Ammon's horn (tissue), 1 donor: ENCODE data around the gene ISYNA1.

ENCODE experiments used
- DNase-seq: peaks from one replicate; pipeline ENCODE4 v3.0.0-alpha.2; 2016; ENCODE audit warnings: low spot score

Gene ISYNA1

DNA sequence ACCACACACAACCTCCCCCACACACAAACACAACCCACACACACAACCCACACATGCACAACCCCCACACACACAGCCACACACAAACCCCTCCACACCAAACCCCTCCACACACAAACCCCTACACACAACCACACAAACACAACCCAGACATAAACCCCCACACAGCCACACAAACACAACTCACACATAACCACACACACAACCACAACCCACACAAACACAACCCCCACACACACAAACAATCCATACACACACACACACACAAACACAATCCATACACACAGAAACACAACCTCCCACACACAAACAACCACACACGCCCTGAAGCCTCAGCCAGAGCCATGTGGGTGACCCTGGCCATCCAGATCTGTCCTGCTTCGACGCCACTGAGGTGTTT is 30.0 kb upstream of the ISYNA1 start:
- DNase-seq: no peak

DNA sequence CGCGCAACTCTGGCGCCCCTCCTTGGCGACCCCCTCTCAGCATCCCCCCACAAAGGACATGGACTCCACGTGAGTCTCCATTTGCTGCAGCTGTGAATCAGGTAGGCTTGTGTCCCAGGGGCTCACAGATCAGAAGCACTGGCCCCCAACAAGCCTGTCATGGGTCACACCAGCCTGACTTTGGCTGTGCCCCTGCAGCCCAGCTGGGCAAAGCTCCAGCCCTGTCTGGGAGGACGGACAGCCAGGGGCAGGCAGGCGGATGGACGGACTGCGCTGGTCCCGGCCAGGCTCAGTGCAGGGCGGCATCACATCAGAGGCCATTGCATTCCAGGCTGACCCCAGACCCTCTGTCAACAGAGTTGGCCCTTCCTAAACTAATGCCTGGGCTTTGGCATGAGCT is 28.4 kb upstream of the ISYNA1 start:
- no peak for DNase-seq

DNA sequence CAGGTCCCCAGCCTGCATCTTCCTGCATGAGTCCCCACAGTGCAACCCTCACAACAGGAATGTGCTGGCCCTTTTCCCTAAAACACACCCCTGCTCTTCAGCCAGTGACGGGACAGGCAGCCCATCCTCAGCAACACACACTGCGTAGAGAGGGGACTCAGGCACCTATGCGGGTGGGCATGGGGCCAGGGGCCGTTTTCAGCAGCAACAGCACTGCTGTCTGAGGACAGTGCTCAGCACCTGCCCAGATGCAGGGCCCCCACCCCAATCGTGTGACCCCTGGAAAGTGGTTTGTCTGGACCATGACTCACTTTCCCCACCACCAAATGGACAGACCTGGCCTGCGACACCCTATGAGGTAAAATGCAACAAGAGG is 28.0 kb upstream of the ISYNA1 start:
- DNase-seq: no peak

DNA sequence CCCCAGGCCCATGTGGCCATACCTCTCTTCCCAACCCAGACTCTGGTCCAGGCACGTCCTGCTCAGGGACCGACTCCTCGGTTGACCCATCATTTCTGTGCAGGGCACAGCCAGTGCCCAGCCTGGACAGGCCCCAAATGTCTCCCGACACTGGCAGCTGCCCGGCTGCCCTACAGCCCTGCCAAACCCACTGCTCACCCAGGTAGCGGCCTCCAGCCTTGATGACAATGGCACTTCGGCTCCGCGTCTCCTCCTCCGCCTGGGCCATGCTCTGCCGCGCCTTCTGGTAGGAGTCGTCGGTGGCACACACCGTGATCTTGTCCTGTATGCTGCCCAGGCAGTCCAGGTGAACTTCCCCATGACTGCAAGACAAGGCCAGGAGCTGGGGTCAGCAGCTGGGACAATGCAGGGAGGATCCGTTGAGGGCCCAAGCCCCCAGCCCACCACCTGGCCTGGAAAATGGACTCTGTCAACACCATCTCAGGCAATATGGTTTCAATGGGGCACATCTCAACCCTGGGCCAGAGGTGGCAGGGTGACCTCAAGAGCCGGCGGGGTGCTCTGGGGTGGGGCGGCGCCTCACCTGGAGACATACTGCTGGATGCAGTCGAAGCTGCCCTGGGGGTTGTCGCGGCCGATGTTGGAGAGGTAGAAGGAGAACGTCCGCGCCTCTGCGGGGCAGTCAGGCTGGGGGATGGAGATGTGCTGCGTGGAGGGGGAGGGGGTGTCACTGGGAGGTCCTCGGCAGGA is 27.5 kb upstream of the ISYNA1 start:
- no peak for DNase-seq

DNA sequence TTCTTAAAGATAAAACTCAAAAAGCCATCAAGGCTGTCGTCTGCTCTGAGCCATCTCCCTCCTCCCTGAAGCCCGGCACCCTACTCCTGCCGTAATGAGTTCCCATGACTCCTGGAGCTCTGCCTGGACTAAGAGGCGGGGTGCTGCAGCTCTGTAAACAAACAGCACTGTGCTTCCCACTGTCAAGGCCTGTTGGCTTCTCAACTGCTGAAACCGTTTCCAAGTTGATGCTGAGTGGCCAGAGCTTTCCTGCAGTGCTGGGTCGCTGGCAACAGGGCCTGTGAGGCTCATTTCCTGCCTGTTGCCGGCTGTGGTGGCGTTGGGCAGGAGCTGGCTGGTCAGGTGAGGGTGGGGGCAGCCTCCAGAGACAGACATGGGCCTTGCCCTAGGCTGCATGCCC is 26.7 kb upstream of the ISYNA1 start:
- peak; percentile 96 for DNase-seq

DNA sequence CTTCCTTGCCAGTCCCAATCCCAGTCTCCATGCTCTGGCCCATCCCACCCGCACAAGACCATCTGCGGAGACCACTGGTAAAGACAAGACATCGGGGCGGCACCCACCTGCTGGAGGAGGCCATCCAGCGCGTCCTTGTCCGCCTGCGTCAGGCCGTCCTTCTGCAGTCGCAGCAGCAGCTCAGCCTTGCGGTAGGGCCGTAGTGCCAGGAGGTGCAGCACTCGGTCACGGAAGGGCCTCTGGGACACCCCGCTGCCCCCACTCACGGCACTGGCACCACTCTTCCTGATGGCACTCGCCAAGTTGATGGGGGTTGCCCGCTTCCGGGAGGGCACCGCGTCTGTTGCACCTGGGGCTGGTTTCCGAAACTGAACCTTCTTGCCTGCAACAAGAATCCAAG is 23.5 kb upstream of the ISYNA1 start:
- no peak for DNase-seq

DNA sequence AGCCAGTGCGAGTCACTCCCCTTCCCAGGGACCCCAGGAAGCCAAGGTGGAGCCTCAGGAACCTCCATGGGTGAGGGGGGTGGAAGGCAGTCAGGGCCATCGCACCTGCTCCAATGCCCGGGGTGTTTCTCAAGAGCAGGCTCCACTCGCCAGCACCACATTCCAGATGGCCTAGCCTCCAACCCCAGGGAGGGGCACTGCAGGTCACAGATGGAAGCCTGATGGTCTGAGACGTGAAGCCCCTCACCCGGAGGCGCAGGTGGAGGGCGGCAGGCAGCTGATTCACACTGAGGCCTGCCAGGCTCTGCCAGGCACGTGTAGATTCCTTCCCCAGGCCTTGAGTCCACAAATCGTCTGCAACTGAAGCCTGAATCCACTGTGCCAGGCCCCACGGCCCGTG is 23.0 kb upstream of the ISYNA1 start:
- no peak for DNase-seq

DNA sequence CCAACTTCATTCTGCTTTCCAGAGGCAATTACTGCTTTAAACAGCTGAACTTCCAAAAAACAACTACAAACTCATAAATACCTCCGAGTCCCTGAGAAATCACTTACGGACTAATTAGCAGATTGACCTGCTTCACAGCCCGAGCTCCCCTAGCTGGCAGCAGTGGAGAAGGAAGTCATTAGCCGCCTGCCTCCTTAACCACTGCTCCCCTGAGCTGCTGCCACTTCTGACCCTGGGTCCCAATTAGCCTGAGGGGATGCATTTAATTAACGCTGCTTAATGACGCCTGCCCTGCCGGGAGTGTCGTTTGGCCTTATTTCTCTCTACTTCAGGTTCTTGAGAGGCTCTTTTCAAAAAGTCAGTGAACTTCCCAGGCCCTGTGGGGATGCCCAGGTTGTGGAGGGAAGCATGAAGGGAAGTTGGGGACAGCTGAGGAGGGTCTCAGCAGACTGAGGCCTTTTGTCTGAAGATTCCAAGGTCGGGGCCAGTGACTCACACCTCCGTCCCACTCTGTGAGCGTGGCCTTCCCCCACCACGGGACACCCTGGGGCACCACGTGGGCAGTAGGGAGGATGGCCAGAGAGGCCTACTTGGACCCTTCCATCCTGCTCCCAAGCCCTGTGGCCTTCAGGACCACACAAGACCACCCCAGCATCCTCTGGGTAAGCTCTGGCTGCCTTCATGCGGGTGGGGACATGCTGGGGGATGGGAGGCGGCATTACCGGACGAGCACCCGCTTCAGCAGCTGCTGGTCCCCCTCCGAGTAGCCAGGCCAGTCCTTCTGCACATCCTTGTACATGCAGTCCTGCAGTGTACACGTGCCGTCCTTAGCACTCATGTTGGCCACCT is 19.8 kb upstream of the ISYNA1 start:
- no peak for DNase-seq

DNA sequence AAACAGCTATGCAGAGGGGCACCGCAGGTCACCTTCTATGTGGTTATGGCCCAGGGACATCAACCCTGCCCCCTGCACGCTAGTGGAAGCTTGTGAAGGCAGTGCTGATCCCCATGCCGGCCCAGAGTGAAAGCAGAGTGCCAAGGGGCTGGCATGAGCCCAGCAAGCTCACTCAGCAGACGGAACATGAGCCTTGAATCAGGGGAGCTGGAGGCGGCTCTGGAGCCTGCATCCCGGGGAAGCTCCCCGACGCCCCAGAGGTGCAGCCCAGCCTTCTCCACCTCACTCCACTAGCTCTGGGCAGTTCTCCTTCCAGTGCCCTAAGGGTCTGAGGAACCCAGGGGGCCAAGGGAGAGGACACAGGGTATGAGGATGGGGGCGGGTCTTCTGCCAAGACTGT is 19.0 kb upstream of the ISYNA1 start:
- DNase-seq: peak; percentile 72

DNA sequence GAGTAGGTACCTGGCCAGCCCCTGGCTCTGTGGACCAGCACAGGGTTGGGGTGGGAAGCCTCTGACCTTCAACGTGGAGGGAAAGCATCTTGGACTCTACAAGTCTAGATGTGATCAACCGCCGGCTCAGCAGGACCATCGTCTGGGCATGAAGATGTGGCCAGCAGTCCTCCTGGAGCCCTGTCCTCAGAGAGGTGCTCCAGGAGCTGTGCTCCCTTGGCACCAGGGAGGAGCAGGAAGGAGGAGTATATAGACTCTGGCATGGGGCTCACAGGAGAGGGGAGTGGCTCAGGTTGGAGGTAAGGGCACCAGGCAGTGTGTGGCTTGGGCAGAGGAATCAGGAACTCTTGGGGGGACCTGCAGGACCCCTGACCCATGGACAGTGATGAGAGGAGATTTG is 18.3 kb upstream of the ISYNA1 start:
- DNase-seq: no peak

DNA sequence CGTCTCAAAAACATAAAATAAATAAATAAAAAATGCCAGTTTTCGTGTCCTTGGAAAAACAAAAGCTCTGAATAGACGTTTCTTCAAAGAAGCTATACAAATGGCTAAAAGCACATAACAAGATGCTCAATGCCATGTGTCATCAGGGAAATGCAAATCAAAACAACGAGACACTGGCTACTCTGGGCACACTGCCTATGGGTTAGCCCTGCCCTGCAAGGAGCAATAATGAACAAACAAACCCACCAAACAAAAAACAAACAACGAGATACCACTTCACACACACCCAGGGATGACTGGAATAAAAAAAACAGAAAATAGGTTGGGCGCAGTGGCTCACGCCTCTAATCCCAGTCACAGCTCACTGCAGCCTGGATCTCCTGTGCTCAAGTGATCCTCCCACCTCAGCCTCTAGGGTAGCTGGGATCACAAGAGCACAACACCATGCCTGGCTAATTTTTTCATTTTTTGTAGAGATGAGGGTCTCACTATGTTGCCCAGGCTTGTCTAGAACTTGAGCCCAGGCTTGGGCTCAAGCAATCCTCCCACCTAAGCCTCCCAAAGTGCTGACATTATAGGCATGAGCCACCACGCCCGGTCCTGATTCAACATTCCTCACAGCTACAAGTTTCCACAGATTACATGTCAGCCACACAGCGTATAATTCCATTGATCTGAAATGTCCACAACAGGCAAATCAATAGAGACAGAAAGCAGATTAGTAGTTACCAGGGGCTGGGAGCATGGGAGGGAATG is 15.5 kb upstream of the ISYNA1 start:
- no peak for DNase-seq

DNA sequence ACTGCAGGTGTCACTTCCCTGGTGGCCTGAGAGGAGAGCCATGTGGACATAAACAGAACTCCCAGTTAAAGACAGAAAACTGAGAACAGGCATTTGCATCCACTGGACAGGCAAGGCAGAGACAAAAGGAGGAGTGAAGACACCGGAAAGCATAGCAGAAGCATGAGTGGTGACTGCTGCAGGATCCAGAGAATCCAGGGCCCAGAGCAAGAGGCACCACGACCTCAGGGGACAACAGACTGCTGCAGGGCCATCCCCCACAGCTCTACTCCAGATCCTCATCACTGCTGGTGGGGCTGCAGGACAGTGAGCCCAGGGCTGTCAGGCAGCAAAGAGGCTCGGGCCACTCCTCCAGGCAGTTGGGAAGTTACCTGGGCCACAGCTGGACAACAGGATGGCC is 14.5 kb upstream of the ISYNA1 start:
- no peak for DNase-seq

DNA sequence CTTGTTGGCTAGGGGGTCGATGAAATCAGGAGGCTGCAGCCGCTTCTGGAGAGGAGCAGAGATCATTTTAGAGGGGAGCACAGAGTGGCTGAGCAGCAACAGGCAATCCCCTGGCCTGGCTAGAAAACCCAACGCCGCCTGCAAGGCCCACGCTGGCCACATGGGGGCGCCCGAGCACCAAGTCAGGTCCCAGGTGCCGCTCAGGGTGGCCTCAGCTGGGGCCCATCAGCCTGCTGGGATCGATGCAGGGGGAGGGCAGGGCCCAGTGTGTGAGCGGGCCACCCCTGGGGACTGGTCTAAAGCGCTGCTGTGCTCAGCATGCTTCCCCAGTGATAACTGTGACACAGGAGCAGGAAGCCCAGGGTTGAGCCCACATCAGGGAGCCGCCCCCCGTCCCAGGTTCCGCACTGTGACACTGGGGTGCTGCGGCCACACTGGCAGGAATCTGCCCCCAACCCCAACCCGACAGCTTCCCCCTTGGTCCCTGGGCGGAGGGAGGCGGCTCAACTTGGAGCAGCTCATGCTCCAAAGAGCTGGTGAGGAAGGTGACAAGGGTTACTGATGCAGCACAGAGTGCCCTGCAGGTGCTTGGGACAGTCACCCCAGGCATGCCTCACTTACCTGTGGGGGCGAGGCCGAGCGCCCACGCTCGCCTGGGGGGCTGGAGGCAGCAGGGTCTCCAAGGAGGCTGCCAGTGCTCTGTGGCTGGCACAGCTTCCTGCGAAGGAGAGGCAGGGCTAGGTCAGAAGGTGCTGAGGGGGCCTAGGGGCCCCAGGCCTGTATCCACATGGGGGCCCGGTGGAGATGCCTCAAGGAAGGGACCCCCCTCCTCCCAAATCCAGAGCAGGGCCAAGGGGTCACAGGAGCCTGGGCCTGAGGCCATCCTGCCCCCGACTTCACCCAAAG is 13.3 kb upstream of the ISYNA1 start:
- DNase-seq: peak; percentile 85

DNA sequence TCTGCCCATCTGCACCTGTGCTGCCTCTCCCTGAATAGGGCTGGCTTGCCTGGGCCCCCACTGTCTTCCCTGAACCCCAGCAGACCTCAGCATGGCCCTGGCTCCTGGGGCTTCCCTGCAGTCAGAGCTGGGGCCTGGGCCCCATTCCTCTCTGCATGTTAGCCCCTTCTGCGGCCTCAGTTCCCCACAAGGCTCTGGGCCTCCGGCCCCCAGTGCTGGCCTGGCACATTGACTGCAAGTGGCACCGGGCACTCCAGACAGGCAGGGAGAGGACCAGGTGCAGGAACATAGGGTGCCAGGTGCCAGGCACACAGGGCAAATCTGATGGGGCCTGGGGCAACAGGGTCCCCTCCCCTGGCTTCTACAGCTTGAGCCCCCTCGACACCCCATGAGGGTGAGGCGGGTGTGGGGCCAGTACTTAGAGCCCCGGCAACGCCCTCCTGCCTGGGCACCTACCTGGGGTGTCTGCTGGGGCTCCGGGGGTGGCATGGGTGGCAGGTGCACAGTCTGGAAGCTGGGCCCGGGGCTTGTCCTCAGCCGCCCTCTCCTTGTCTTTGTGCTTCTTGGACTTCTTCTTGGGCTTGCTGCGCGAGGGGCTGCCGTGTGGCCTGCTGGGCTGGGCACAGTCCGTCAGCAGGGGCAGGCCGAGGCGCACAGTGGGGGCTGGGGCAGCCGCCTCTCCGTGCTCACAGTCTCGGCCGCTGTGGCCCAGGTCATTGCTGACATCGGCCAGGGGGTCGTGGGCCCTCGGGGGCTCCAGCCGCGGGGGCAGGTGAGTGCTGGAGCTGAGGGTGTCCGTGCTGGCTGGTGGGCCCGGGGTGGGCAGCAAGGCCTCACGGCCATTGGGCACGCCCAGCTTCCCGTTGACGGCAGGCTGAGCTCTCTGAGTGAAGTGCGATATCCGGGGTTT is 12.3 kb upstream of the ISYNA1 start:
- no peak for DNase-seq

DNA sequence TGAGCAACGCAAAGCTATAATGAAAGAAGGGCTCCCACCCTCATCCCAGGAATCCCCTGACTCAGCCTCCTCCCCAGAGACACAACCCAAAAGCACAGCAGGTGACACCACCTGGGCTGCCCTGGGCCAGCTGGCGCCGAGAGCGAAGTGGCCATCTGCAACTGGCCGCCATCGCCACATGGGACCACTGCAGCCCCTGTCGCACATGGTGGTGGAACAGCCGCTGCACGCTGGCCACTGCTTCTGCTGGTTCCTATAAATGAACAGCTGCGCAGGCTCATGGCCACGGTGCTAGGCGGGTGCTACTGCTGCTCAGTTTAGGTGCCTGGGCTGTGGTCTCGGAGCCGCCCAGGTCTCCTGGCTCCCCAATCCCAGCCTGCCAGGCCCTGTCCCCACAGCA is 11.6 kb upstream of the ISYNA1 start:
- no peak for DNase-seq

DNA sequence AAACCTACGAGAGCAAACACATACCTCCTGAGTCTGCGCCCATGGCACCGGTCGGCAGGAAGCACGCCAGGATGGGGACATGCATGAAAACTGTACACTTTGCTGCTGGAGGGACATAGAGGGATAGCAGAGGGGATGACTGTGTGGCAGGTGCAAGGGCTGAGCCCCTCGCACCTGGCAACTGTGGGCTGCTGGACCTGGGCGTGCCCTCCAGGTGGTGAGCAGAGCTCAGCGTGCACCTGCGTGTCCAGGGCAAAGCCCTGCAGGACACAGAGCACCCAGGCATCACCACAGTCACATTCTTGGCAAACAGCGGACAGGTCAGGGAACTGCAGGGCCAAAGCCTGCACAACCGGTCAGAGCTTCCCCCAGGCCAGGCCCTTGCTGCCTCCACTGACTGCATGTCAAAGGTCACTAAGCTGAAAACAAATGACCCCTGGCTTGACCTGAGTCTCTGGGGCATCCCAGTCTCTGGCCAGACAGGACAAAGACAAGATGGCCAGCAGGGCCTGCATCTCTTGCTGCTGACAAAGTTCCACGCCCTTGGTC is 9.0 kb upstream of the ISYNA1 start:
- no peak for DNase-seq

DNA sequence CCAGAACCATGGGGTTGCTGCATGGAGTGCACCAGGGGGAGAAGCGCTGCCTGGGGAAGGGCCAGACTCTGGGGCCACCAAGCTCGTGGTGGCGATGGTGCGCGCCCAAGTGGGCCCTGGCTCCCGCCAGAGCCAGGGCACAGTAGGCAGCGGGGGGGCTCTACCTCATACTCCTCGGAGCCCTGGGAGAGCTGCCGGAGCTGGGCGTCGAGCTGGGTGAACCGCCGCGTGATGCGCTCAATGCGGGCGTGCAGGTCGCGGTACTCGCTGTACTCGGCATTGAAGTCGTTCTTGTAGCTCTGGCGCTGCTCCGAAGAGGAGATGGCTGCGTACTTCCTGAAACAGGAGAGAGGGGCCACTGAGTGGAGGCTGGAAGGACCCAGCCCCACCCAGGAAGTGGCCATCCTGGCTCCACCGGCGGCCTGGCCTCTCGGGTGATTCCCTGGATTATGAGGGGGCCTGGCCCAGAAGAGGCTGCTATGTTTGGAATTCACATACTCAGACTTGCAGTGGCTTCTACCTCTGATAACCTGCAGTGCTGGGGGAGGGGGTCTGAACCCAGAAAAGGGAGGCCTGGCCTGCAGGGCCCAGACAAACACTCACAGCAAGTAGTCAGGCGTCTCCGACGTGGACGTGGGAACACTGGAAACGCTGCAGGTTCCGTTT is 8.3 kb upstream of the ISYNA1 start:
- DNase-seq: no peak

DNA sequence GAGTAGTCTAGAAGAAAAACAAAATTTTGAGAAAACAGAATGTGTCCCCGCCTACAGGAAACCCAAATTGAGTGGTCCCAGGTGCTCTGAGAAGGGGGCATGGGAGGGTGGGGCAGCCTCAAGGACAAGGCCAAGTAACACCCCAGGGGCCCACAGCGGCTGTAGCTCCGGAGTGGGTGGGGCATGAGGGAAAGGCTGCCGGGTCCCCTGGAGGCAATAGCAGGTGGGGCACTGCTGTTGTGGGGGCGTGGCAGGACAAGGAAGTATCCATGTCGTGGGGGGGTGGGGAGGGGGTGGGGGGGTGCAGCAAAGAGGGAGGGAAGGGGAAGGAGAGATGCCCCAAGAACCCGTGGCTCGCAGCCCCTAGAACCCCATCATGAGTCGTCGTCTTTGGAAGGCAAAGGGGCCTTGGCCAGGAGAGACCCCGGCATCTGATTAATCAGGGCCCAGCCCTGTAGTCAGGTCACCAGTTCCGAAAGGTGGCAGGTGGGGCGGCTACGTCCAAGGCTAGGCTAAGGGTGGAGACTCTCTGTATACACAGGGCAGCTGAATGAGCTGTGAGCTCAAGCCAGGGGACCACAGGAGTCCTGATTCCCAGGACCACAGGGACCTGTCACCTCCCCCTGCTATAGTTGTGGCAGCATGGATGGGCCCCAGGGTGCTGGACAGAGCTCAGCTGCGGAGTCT is 7.5 kb upstream of the ISYNA1 start:
- no peak for DNase-seq

DNA sequence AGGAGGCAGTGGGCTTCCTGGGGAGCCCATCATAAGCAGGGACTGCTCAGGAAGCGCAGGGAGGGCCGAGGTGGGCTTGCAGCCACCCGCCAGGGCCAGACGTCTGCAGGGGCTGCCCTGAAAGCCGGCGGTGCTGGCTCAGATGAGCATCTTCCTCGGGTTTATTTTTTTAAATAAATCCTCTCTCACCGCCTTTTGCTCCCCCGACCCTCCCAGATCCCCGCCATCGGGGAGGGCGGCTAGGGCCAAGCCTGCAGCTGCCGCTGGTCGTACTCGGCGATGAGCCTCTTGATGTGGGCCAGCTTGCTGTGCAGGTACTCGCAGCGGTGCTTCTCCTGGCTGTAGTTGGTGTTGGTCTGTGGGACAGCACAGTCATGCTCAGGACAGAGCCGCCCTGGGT is 6.6 kb upstream of the ISYNA1 start:
- DNase-seq: no peak
